Liver (tissue), 9 donors: ENCODE results near the gene NEIL1. TPM values are rescaled to one million over a fixed set of nuclear protein-coding genes. Genes with fewer than 3 reads are reported as not detected.
"Not testable (repeated sequence)": the region's sequence is repeated elsewhere in the genome, so short reads cannot be mapped to it uniquely, and the experiment has no call there.

Experiments
- DNase-seq: peaks from one replicate; pipeline ENCODE4 v3.0.0-alpha.2; 2017; ENCODE audit warnings: low spot score
- H3K27ac ChIP-seq, 2 donors: one replicate each; pipeline ENCODE4 v1.7.0; 2013; ENCODE audit warnings: inconsistent platforms in 2 of 2, low read length in 2 of 2, control low read depth in 1 of 2, low read depth in 1 of 2, mild to moderate bottlenecking in 1 of 2
- H3K27me3 ChIP-seq, 4 donors: one replicate each; pipeline versions ENCODE4 v1.6.1 to v1.7.0; 2013; ENCODE audit warnings: low read length in 3 of 4, inconsistent platforms in 1 of 4, mild to moderate bottlenecking in 1 of 4, moderate library complexity in 1 of 4; ENCODE audit not compliant: control insufficient read depth in 4 of 4, insufficient read depth in 4 of 4
- H3K36me3 ChIP-seq, 4 donors: one replicate each; pipeline versions ENCODE4 v1.6.1 to v1.7.0; 2013; ENCODE audit warnings: low read length in 3 of 4, mild to moderate bottlenecking in 3 of 4, low read depth in 1 of 4, moderate library complexity in 1 of 4; ENCODE audit not compliant: control insufficient read depth in 4 of 4, insufficient read depth in 3 of 4
- H3K4me1 ChIP-seq, 4 donors: one replicate each; pipeline versions ENCODE4 v1.6.1 to v1.7.0; 2013; ENCODE audit warnings: low read length in 3 of 4, mild to moderate bottlenecking in 3 of 4, moderate library complexity in 1 of 4; ENCODE audit not compliant: control insufficient read depth in 4 of 4, insufficient read depth in 4 of 4
- H3K4me3 ChIP-seq, 3 donors: one replicate each; pipeline versions ENCODE4 v1.6.1 to v1.7.0; 2013; ENCODE audit warnings: low read length in 3 of 3, control low read depth in 1 of 3, low read depth in 1 of 3, mild to moderate bottlenecking in 1 of 3
- H3K9ac ChIP-seq, 2 donors: one replicate each; pipeline ENCODE4 v1.7.0; 2013; ENCODE audit warnings: low read length in 2 of 2, mild to moderate bottlenecking in 2 of 2, moderate library complexity in 2 of 2, control low read depth in 1 of 2, low read depth in 1 of 2
- H3K9me3 ChIP-seq, 4 donors: one replicate each; pipeline versions ENCODE4 v1.6.1 to v1.7.0; 2013; ENCODE audit warnings: low read length in 3 of 4; ENCODE audit not compliant: control insufficient read depth in 4 of 4
- CTCF ChIP-seq: fragments of 150-350 bp; IDR thresholded peaks from 2 replicates; pipeline ENCODE4 v1.5.1; 2017; ENCODE audit warnings: improper control_type of control experiment, low read depth, low read length; ENCODE audit not compliant: missing input control
- EGR1 ChIP-seq, 2 donors: IDR thresholded peaks; 2 replicates each; pipeline ENCODE4 v1.6.1; 2016 to 2018; ENCODE audit warnings: antibody characterized with exemption in 2 of 2, low read depth in 2 of 2
- FOXA1 ChIP-seq: IDR thresholded peaks from 2 replicates; pipeline ENCODE4 v1.6.1; 2016; ENCODE audit warnings: antibody characterized with exemption
- FOXA2 ChIP-seq: IDR thresholded peaks from 2 replicates; pipeline ENCODE4 v1.6.1; 2016; ENCODE audit warnings: antibody characterized with exemption
- GABPA ChIP-seq, 2 donors: IDR thresholded peaks in 1 of 2; conservative IDR thresholded peaks in 1 of 2; 2 replicates each; pipeline ENCODE4 v1.6.1; 2016; ENCODE audit warnings: antibody characterized with exemption in 2 of 2, mild to moderate bottlenecking in 1 of 2, moderate library complexity in 1 of 2
- JUND ChIP-seq, 2 donors: IDR thresholded peaks; 2 replicates each; pipeline ENCODE4 v1.6.1; 2016; ENCODE audit warnings: antibody characterized with exemption in 2 of 2
- NR2F2 ChIP-seq: IDR thresholded peaks from 2 replicates; pipeline ENCODE4 v1.6.1; 2016; ENCODE audit warnings: antibody characterized with exemption
- RXRA ChIP-seq, 2 donors: IDR thresholded peaks; 2 replicates each; pipeline ENCODE4 v1.6.1; 2017 to 2018; ENCODE audit warnings: antibody characterized with exemption in 2 of 2, mild to moderate bottlenecking in 1 of 2
- SP1 ChIP-seq: IDR thresholded peaks from 2 replicates; pipeline ENCODE4 v1.6.1; 2018; ENCODE audit warnings: antibody characterized with exemption, mild to moderate bottlenecking
- TAF1 ChIP-seq: conservative IDR thresholded peaks from 2 replicates; pipeline ENCODE4 v1.6.1; 2016; ENCODE audit warnings: antibody characterized with exemption, mild to moderate bottlenecking
- WGBS: extraction: QIAGEN DNeasy Blood & Tissue Kit; methylation state at CpG from one replicate; pipeline ENCODE4 v1.1.7; 2013; 5-methylcytosine and 5-hydroxymethylcytosine counted together
- polyA plus RNA-seq, 2 donors: library from polyadenylated mRNA; stranded (reverse) in 1 of 2; unstranded in 1 of 2; fragments of 200-250 nt in 1 of 2; fragments of >200 nt in 1 of 2; fragmentation: Nextera tagmentation in 1 of 2; extraction: Ambion mirVana in 1 of 2; gene quantifications; one replicate each; pipeline versions ENCODE4 v1.2.1 to v1.2.3, GENCODE V29; 2013 to 2015
- total RNA-seq, 2 donors: library from RNA; depleted of rRNA; stranded (reverse); fragments of >200 nt; gene quantifications; one replicate each; pipeline ENCODE4 v1.2.3, GENCODE V29; 2014
- donor health status: healthy.
- donor health status: healthy.
- donor health status: healthy.
- donor health status: healthy.
- donor health status: healthy.

The NEIL1 gene
- total and polyA plus RNA-seq, 4 donors = 5.3 to 25.8 (median 17.5) TPM

- DNase-seq = no peak
- Histone ChIP-seq H3K36me3 (peaks cover 0 to 10% (median 4%) of the 10 kb centered on the region in 4 donors), H3K27ac (no peak overlapping the region), H3K27me3 (no peaks in the 10 kb centered on the region), H3K4me1 (peaks cover 0 to 18% (median 15%) of the 10 kb centered on the region in 4 donors), H3K9ac (no peak overlapping the region), H3K4me3 (no peak overlapping the region), H3K9me3 (no peaks in the 10 kb centered on the region)
- 96% methylated on average over 13 of the region's 13 CpGs for WGBS
- no peak for TF ChIP-seq NR2F2
- no peak for TF ChIP-seq FOXA2
- no peak for TF ChIP-seq GABPA (IDR thresholded peaks at IDR 0.05 in 1 of 2, conservative IDR thresholded peaks at IDR 0.05 in 1 of 2)
- TF ChIP-seq TAF1 = no peak
- TF ChIP-seq JUND (IDR thresholded peaks at IDR 0.05) = no peak
- TF ChIP-seq FOXA1 = no peak
Measured at GRCh38 chr15:75339531-75340240, 7.2 kb upstream of the NEIL1 start.

- Histone ChIP-seq H3K4me3 (no peak overlapping the region), H3K4me1 (peaks cover 0 to 10% (median 5%) of the 10 kb centered on the region in 4 donors), H3K36me3 (peaks cover 0 to 10% (median 4%) of the 10 kb centered on the region in 4 donors), H3K9me3 (no peaks in the 10 kb centered on the region), H3K9ac (no peak overlapping the region), H3K27me3 (no peaks in the 10 kb centered on the region), H3K27ac (no peak overlapping the region)
- DNase-seq = no peak
- 92% methylated on average over 6 of the region's 6 CpGs for WGBS
- TF ChIP-seq CTCF (no peak), FOXA2 (no peak), TAF1 (no peak)
Measured at GRCh38 chr15:75342221-75342620, 4.6 kb upstream of the NEIL1 start.

GRCh38 chr15:75343953-75344352, 2.9 kb upstream of the NEIL1 start:
- peaks cover 3 to 18% (median 9%) of the 10 kb centered on the region in 4 donors for H3K4me1 ChIP-seq
- H3K9ac ChIP-seq, DNase-seq, H3K4me3 ChIP-seq, H3K36me3 ChIP-seq, H3K27me3 ChIP-seq, H3K9me3 ChIP-seq, H3K27ac ChIP-seq: not testable (repeated sequence)
- WGBS = 62% methylated on average over 8 of the region's 8 CpGs

GRCh38 chr15:75347222-75348033, 589 bp downstream of the NEIL1 start:
- Histone ChIP-seq H3K4me3 (peak overlapping the region; percentile 85 to 95 (median 90)), H3K27me3 (no peaks in the 10 kb centered on the region), H3K36me3 (peaks cover 0 to 4% (median 0%) of the 10 kb centered on the region in 4 donors), H3K9me3 (no peaks in the 10 kb centered on the region), H3K9ac (peak overlapping the region; percentile 60 to 77), H3K4me1 (peaks cover 3 to 20% (median 10%) of the 10 kb centered on the region in 4 donors), H3K27ac (peak overlapping the region; percentile 62 to 74)
- WGBS = under 1% methylated on average over 65 of the region's 65 CpGs
- TF ChIP-seq TAF1 = no peak
- TF ChIP-seq GABPA (IDR thresholded peaks at IDR 0.05 in 1 of 2, conservative IDR thresholded peaks at IDR 0.05 in 1 of 2) = peak in 1 of 2 donors; percentile 31
- peak in 1 of 2 donors; percentile 36 for TF ChIP-seq RXRA (IDR thresholded peaks at IDR 0.05)
- TF ChIP-seq SP1 = no peak
- peak in 1 of 2 donors; percentile 14 for TF ChIP-seq EGR1 (IDR thresholded peaks at IDR 0.05; ENCODE audit: low read depth in 2 of 2)
- DNase-seq = peak; percentile 64
